ENCODE data around the gene SLC1A2.

Gene SLC1A2

DNA sequence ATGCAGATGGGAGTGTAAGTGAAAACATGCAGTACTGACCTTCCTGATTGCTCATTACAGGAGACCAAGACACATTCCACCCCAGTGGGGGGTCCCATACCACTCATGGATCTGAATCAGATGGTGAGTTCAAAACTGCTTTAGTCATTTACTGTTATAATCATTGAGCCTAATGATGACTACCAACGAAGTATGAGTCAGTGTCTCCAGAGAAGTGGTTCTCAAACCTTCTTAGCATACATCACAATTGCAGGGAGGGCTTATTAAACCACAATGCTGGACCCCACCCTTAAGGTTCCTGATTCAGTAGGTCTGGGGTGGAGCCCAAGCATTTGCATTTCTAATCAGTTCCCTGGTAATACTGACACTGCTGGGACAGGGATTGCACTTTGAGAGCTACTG lies 204.6 kb downstream of the SLC1A2 start:
- no peak for DNase-seq

GRCh38 chr11:35214226-35214770 lies 205.1 kb downstream of the SLC1A2 start:
- DNase-seq, result no peak

GRCh38 chr11:35211952-35212351 lies 207.4 kb downstream of the SLC1A2 start:
- DNase-seq, result no peak

- no peak for DNase-seq
Measured at GRCh38 chr11:35210876-35211546, 208.3 kb downstream of the SLC1A2 start.

- no peak for DNase-seq
Measured at GRCh38 chr11:35208795-35209194, 210.6 kb downstream of the SLC1A2 start.

GRCh38 chr11:35207471-35208403 lies 211.6 kb downstream of the SLC1A2 start:
- DNase-seq, result no peak

- DNase-seq, result no peak
Measured at GRCh38 chr11:35206616-35207015, 212.7 kb downstream of the SLC1A2 start.

DNA sequence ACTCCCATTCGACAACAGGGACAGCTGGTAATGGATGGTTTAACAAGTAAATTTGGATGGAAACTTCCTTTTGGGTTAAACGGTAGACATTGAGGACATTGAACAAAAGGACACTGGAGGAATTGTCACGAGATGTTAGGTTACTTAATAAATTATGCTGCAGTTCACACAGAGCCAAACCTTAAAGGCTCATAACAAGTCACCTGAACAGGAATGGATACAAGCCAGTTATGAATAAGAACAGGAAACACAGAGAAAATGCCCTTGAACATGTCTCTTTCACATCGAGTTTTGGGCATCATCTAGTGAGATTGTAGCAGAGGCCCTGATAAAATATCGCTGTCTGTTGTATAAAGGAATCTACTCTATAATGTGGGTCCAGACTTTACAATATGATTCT lies 214.7 kb downstream of the SLC1A2 start:
- DNase-seq, result no peak

Data from NCI-H2171 (cell line).